GM23338 (cell line): Measurements from ENCODE around the gene PROCA1. TPM values are rescaled to one million over a fixed set of nuclear protein-coding genes. Genes with fewer than 3 reads are reported as not detected.

ENCODE experiments used
- ATAC-seq: fragments of 200-7000 bp; cut with Tn5 transposase; 3 replicates; pipeline ENCODE4 v1.9.1; 2020
- DNase-seq: peaks from one replicate; pipeline ENCODE4 v3.0.0-alpha.2; 2015; ENCODE audit warnings: low spot score
- H2AFZ ChIP-seq: fragments of 200-600 bp; sonication (generic); 2 replicates; pipeline ENCODE4 v1.8.0; 2016; ENCODE audit warnings: antibody characterized with exemption, mild to moderate bottlenecking, moderate library complexity
- H3F3A ChIP-seq: fragments of 200-600 bp; sonication (generic); replicated peaks from 2 replicates; pipeline ENCODE4 v1.8.0; 2017; ENCODE audit warnings: antibody characterized with exemption, mixed run types, low read depth
- H3K27ac ChIP-seq: fragments of 200-600 bp; sonication (generic); 2 replicates; pipeline ENCODE4 v1.6.1; 2016; ENCODE audit warnings: low read depth
- H3K27me3 ChIP-seq: fragments of 200-600 bp; sonication (generic); 2 replicates; pipeline ENCODE4 v1.8.0; 2016; ENCODE audit warnings: mild to moderate bottlenecking, mixed run types, moderate library complexity; ENCODE audit not compliant: insufficient read depth
- H3K36me3 ChIP-seq: fragments of 200-600 bp; sonication (generic); 2 replicates; pipeline ENCODE4 v1.8.0; 2016; ENCODE audit warnings: mild to moderate bottlenecking; ENCODE audit not compliant: insufficient read depth
- H3K4me1 ChIP-seq: fragments of 200-600 bp; sonication (generic); 2 replicates; pipeline ENCODE4 v1.8.0; 2016; ENCODE audit warnings: mild to moderate bottlenecking, moderate library complexity; ENCODE audit not compliant: insufficient read depth
- H3K4me2 ChIP-seq: fragments of 200-600 bp; sonication (generic); 2 replicates; pipeline ENCODE4 v1.7.1; 2017; ENCODE audit warnings: mixed run types
- H3K4me3 ChIP-seq: fragments of 200-600 bp; sonication (generic); 2 replicates; pipeline ENCODE4 v1.6.1; 2016; ENCODE audit warnings: mixed run types
- H3K79me2 ChIP-seq: fragments of 200-600 bp; sonication (generic); replicated peaks from 2 replicates; pipeline ENCODE4 v1.8.0; 2017; ENCODE audit warnings: mild to moderate bottlenecking; ENCODE audit not compliant: insufficient read depth
- H3K9me2 ChIP-seq: fragments of 200-600 bp; sonication (generic); 2 replicates; pipeline ENCODE4 v1.8.0; 2017; ENCODE audit not compliant: insufficient read depth
- H4K20me1 ChIP-seq: fragments of 200-600 bp; sonication (generic); replicated peaks from 2 replicates; pipeline ENCODE4 v1.8.0; 2017; ENCODE audit warnings: mild to moderate bottlenecking; ENCODE audit not compliant: insufficient read depth
- H3K27ac Mint-ChIP-seq: 2 replicates; pipeline ENCODE4 v1.8.0; 2020; ENCODE audit warnings: inconsistent platforms, mild to moderate bottlenecking, moderate library complexity, mixed read lengths
- H3K27me3 Mint-ChIP-seq: 3 replicates; pipeline ENCODE4 v1.8.0; 2022; ENCODE audit warnings: low read depth, mild to moderate bottlenecking, moderate library complexity, mixed read lengths, inconsistent platforms; ENCODE audit not compliant: insufficient read depth, poor library complexity
- H3K36me3 Mint-ChIP-seq: 3 replicates; pipeline ENCODE4 v1.8.0; 2021; ENCODE audit warnings: low read depth, mild to moderate bottlenecking, inconsistent platforms, moderate library complexity, mixed read lengths
- H3K4me1 Mint-ChIP-seq: 3 replicates; pipeline ENCODE4 v1.8.0; 2020; ENCODE audit warnings: mild to moderate bottlenecking, inconsistent platforms, mixed read lengths
- H3K4me3 Mint-ChIP-seq: 3 replicates; pipeline ENCODE4 v1.8.0; 2021; ENCODE audit warnings: moderate library complexity, mild to moderate bottlenecking, inconsistent platforms, mixed read lengths
- H3K9me3 Mint-ChIP-seq: 3 replicates; pipeline ENCODE4 v1.8.0; 2020; ENCODE audit warnings: moderate library complexity, mild to moderate bottlenecking, inconsistent platforms, mixed read lengths
- CREB1 ChIP-seq: fragments of 250-450 bp; sonication (Bioruptor Pico); IDR thresholded peaks from 2 replicates; pipeline ENCODE4 v1.5.0; 2020; ENCODE audit warnings: low read depth, mild to moderate bottlenecking, moderate library complexity
- CTCF ChIP-seq, 2 experiments: fragments of 200-600 bp in 1 of 2; sonication (generic) in 1 of 2; conservative IDR thresholded peaks; 2 replicates each; pipeline versions ENCODE4 v1.5.1 to v1.6.1; 2016 to 2017; ENCODE audit warnings: antibody characterized with exemption in 2 of 2, low read depth in 2 of 2, mild to moderate bottlenecking in 2 of 2, moderate library complexity in 1 of 2
- ETS1 ChIP-seq: IDR thresholded peaks from 2 replicates; pipeline ENCODE4 v1.6.1; 2016; ENCODE audit warnings: antibody characterized with exemption
- EZH2 ChIP-seq: fragments of 200-600 bp; sonication (generic); IDR thresholded peaks from one replicate; pipeline ENCODE4 v1.8.0; 2017; ENCODE audit warnings: antibody characterized with exemption, mild to moderate bottlenecking, low read depth; ENCODE audit not compliant: unreplicated experiment
- EZH2phosphoT487 ChIP-seq: fragments of 200-600 bp; sonication (generic); IDR thresholded peaks from one replicate; pipeline ENCODE4 v1.8.1; 2018; ENCODE audit warnings: antibody characterized with exemption; ENCODE audit not compliant: unreplicated experiment
- JUNB ChIP-seq: IDR thresholded peaks from one replicate; pipeline ENCODE4 v1.6.1; 2016; ENCODE audit warnings: antibody characterized with exemption; ENCODE audit not compliant: unreplicated experiment
- NANOG ChIP-seq: IDR thresholded peaks from 2 replicates; pipeline ENCODE4 v1.6.1; 2016; ENCODE audit warnings: antibody characterized with exemption, borderline replicate concordance
- POLR2AphosphoS5 ChIP-seq: IDR thresholded peaks from 2 replicates; pipeline ENCODE4 v1.6.1; 2016; ENCODE audit warnings: antibody characterized with exemption, low read depth
- REST ChIP-seq: IDR thresholded peaks from one replicate; pipeline ENCODE4 v1.6.1; 2018; ENCODE audit warnings: antibody characterized with exemption; ENCODE audit not compliant: unreplicated experiment
- STAT1 ChIP-seq: IDR thresholded peaks from one replicate; pipeline ENCODE4 v1.6.1; 2016; ENCODE audit warnings: antibody characterized with exemption; ENCODE audit not compliant: unreplicated experiment
- ZNF114 ChIP-seq: fragments of 250-450 bp; sonication (Bioruptor Pico); IDR thresholded peaks from 2 replicates; pipeline ENCODE4 v1.5.0; 2020; ENCODE audit warnings: mild to moderate bottlenecking, moderate library complexity
- ZNF331 ChIP-seq: fragments of 250-450 bp; sonication (Bioruptor Pico); IDR thresholded peaks from 2 replicates; pipeline ENCODE4 v1.5.0; 2020; ENCODE audit warnings: low read depth, mild to moderate bottlenecking, moderate library complexity
- ZNF462 ChIP-seq: fragments of 250-450 bp; sonication (Bioruptor Pico); IDR thresholded peaks from 2 replicates; pipeline ENCODE4 v1.5.0; 2020; ENCODE audit warnings: mild to moderate bottlenecking, moderate library complexity
- polyA plus RNA-seq: library from polyadenylated mRNA; unstranded; fragments of >200 nt; fragmentation: Nextera tagmentation; extraction: Ambion mirVana; gene quantifications from 2 replicates; pipeline ENCODE4 v1.2.1, GENCODE V29; 2016
- total RNA-seq: library from RNA; depleted of rRNA; stranded (reverse); fragments of >200 nt; shearing (Covaris generic); gene quantifications from 2 replicates; pipeline ENCODE4 v1.2.3, GENCODE V29; 2014

PROCA1 gene
- total and polyA plus RNA-seq, 2 experiments from 2014 or later = 11.3 to 14.4 TPM

- Mint-ChIP-seq H3K4me1 (peaks cover 6% of the 10 kb centered on the region; the same call in 2 of the 3 replicates), H3K27ac (no peak overlapping the region; the same call in 1 of the 2 replicates), H3K27me3 (peaks cover 13% of the 10 kb centered on the region), H3K36me3 (peaks cover 38% of the 10 kb centered on the region), H3K4me3 (no peak overlapping the region), H3K9me3 (no peaks in the 10 kb centered on the region)
- no peak overlapping the region for H3K4me2 ChIP-seq
- H4K20me1 ChIP-seq = no peaks in the 10 kb centered on the region
- H2AFZ ChIP-seq = no peak overlapping the region
- H3F3A ChIP-seq = 0 out of 2 replicates have a peak, but pooled peaks cover 3% of the 10 kb centered on the region
- H3K36me3 ChIP-seq = no peaks in the 10 kb centered on the region; the same call in 1 of the 2 replicates
- H3K27ac ChIP-seq = no peak overlapping the region
- peaks cover 11% of the 10 kb centered on the region; the same call in 1 of the 2 replicates for H3K4me1 ChIP-seq
- H3K9me2 ChIP-seq = no peaks in the 10 kb centered on the region
- no peaks in the 10 kb centered on the region for H3K79me2 ChIP-seq
- DNase-seq (no peak), ATAC-seq (no peak)
- no peaks in the 10 kb centered on the region for H3K27me3 ChIP-seq
- no peak overlapping the region for H3K4me3 ChIP-seq
- no peak for TF ChIP-seq REST
- TF ChIP-seq STAT1 = no peak
- TF ChIP-seq NANOG = no peak
- TF ChIP-seq JUNB = no peak
- TF ChIP-seq ETS1 = no peak
- TF ChIP-seq ZNF114 (CRISPR knock-in tag) = no peak
- no peak for TF ChIP-seq EZH2phosphoT487
- no peak for TF ChIP-seq CREB1 (CRISPR knock-in tag)
- no peak for TF ChIP-seq ZNF331 (CRISPR knock-in tag)
- no peak for TF ChIP-seq POLR2AphosphoS5
- no peak for TF ChIP-seq CTCF (conservative IDR thresholded peaks at IDR 0.05; ENCODE audit: low read depth in 2 of 2)
- TF ChIP-seq EZH2 = no peak
- TF ChIP-seq ZNF462 (CRISPR knock-in tag) = no peak
These were observed 27.1 kb upstream of the PROCA1 start for GRCh38 chr17:28738680-28739384.
